ENCODE measurements around the gene SLC25A29. TPM values are rescaled to one million over a fixed set of nuclear protein-coding genes. Genes with fewer than 3 reads are reported as not detected.

The SLC25A29 gene
- total and polyA plus RNA-seq, 2 of the 13 experiments (the other 11 are each of a cell fraction or from before 2014, with no cell fraction given) = 12.2 to 17.2 TPM

- no peak for TF ChIP-seq ZBTB26 (CRISPR knock-in tag; IDR thresholded peaks at IDR 0.05; ENCODE audit: borderline replicate concordance)
- no peak for TF ChIP-seq PREB (CRISPR knock-in tag; IDR thresholded peaks at IDR 0.05)
- TF ChIP-seq SNAI1 (CRISPR knock-in tag; IDR thresholded peaks at IDR 0.05; ENCODE audit: borderline replicate concordance) = no peak
- TF ChIP-seq ZNF773 (CRISPR knock-in tag; IDR thresholded peaks at IDR 0.05; ENCODE audit: borderline replicate concordance) = no peak
- TF ChIP-seq TFDP2 (CRISPR knock-in tag; IDR thresholded peaks at IDR 0.05) = no peak
- TF ChIP-seq ZNF737 (CRISPR knock-in tag; IDR thresholded peaks at IDR 0.05; ENCODE audit: borderline replicate concordance) = no peak
- no peak for TF ChIP-seq CSRNP1 (CRISPR knock-in tag; IDR thresholded peaks at IDR 0.05)
- TF ChIP-seq TP53 (CRISPR knock-in tag; conservative IDR thresholded peaks at IDR 0.05) = no peak
- TF ChIP-seq ZSCAN29 (CRISPR knock-in tag; conservative IDR thresholded peaks at IDR 0.05) = no peak
- TF ChIP-seq SRY (CRISPR knock-in tag; IDR thresholded peaks at IDR 0.05) = no peak
- no peak for TF ChIP-seq HMGA1 (CRISPR knock-in tag; conservative IDR thresholded peaks at IDR 0.05)
- no peak for TF ChIP-seq ZKSCAN8 (CRISPR knock-in tag; IDR thresholded peaks at IDR 0.05; ENCODE audit: borderline replicate concordance)
- no peak for TF ChIP-seq ZNF580 (CRISPR knock-in tag; IDR thresholded peaks at IDR 0.05; ENCODE audit: borderline replicate concordance, low read depth)
- no peak for TF ChIP-seq ZNF121 (CRISPR knock-in tag; IDR thresholded peaks at IDR 0.05)
- peak; percentile 16 for TF ChIP-seq TEAD3 (CRISPR knock-in tag; optimal IDR thresholded peaks at IDR 0.05; ENCODE audit: borderline replicate concordance)
- TF ChIP-seq TCF12 (IDR thresholded peaks at IDR 0.05) = no peak
- no peak for TF ChIP-seq TCF12 (CRISPR knock-in tag; IDR thresholded peaks at IDR 0.05)
- no peak for TF ChIP-seq CERS6 (CRISPR knock-in tag; IDR thresholded peaks at IDR 0.05)
- TF ChIP-seq ZNF644 (CRISPR knock-in tag; IDR thresholded peaks at IDR 0.05; ENCODE audit: low read depth) = no peak
- no peak for TF ChIP-seq SIN3B (IDR thresholded peaks at IDR 0.05; ENCODE audit: low read length)
- no peak for TF ChIP-seq RBFOX2 (IDR thresholded peaks at IDR 0.05; ENCODE audit: low read depth, low read length)
- 0 out of 2 replicates have a peak, but pooled peaks have one; percentile 30 for TF ChIP-seq BORCS8-MEF2B (CRISPR knock-in tag; IDR thresholded peaks at IDR 0.05)
- peak; percentile 47; the same call in 1 of the 2 replicates for TF ChIP-seq SKIL (CRISPR knock-in tag; IDR thresholded peaks at IDR 0.05; ENCODE audit: borderline replicate concordance)
These were observed 42.0 kb upstream of the SLC25A29 start (continued) for GRCh38 chr14:100348253-100348729.
